Measurements from ENCODE around the gene ZSCAN12.
"Not testable (repeated sequence)": the region's sequence is repeated elsewhere in the genome, so short reads cannot be mapped to it uniquely, and the experiment has no call there.

DNA sequence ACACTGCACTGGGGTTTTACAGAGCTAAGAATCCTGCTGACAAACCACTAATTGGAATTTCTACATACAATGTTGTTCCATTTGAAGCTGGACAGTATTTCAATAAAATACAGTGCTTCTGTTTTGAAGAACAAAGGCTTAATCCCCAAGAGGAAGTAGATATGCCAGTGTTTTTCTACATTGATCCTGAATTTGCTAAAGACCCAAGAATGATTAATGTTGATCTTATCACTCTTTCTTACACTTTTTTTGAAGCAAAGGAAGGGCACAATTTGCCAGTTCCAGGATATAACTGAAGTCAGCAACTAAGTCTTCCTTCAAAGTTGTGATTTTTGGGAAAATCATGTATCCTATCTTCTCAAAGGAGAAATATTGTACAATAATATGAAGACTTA, 48.0 kb upstream of the ZSCAN12 start:
- TF ChIP-seq EZH2phosphoT487 (IDR thresholded peaks at IDR 0.05; ENCODE audit: insufficient read depth, low read depth); EZH2 (IDR thresholded peaks at IDR 0.05; ENCODE audit: insufficient read depth, poor library complexity, severe bottlenecking): not testable (repeated sequence)
